Measurements from ENCODE around the gene THAP8.

The THAP8 gene

DNA sequence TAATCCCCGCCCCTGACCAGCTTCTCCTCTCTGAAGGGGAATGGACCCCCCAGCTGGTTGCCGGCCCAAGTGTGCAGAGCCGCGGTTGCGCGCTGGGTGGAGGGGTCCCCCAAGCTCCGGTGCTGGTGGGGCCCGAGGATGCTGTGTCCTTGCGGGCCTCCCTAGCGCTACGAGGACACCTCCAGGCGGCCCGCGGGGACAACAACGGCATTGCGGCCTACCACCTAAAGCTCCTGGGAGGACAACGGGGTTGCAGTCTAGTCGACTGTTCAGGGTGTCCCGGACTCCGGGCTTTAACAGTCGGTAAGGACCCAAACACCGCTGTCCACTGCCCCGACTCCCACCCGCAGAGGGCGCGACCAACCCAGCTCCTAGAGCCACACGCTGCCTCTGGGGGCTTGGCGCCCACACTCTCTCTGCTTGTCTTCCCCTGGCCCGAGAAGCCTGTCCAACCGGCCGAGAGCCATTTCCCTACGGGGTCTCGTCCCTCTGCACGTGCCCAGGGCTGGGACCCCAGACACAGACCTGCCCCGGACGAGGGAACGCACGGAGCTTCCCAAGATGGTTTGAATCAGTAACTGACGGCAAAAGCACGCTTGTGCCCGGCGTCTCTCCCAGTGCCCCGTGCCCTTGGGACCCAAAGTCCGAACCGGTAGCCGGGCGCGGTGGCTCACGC, 60.0 kb downstream of the THAP8 start:
- DNase-seq (ENCODE audit: insufficient read length, low spot score): no peak
- TF ChIP-seq CTCF (IDR thresholded peaks at IDR 0.05; ENCODE audit: insufficient read depth, missing control alignments): no peak
- FAIRE-seq: no peak

DNA sequence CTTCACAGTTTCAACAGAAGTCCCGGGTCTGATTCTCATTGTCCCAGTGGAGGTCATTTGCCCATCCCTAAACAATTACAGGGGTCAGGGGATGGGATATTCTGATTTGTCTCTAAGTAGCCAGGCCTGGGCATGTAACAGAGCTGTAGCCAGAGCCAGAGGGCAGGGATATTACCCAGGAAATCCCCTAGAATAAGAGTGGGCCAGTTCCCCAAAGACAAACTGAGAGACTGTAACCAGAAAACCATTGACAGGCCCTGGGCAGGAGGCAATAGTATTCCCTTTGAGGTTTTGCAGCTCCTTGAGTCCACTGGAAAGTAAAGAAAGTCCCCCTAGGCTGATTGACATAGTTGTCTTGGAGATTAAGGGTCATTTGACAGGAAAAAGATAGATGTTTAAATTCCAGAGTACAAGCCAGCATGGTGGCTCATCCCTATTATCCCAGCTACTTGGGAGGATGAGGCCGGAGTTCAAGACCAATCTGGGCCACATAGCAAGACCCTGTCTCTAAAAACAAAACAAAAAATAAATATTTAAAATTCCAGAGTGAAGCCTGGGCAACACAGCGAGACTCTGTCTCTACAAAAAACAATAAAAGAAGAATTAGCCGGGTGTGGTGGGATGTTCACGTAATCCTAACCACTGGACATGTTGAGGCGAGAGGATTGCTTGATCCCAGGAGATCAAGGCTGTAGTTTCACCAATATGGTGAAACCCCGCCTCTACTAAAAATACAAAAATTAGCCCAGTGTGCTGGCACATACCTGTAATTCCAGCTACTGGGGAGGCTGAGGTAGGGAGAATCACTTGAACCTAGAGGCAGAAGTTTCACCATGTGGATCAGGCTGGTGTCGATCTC, 60.9 kb downstream of the THAP8 start:
- DNase-seq (ENCODE audit: insufficient read length, low spot score) (no peak), FAIRE-seq (no peak)
- TF ChIP-seq CTCF (IDR thresholded peaks at IDR 0.05; ENCODE audit: insufficient read depth, missing control alignments): no peak

DNA sequence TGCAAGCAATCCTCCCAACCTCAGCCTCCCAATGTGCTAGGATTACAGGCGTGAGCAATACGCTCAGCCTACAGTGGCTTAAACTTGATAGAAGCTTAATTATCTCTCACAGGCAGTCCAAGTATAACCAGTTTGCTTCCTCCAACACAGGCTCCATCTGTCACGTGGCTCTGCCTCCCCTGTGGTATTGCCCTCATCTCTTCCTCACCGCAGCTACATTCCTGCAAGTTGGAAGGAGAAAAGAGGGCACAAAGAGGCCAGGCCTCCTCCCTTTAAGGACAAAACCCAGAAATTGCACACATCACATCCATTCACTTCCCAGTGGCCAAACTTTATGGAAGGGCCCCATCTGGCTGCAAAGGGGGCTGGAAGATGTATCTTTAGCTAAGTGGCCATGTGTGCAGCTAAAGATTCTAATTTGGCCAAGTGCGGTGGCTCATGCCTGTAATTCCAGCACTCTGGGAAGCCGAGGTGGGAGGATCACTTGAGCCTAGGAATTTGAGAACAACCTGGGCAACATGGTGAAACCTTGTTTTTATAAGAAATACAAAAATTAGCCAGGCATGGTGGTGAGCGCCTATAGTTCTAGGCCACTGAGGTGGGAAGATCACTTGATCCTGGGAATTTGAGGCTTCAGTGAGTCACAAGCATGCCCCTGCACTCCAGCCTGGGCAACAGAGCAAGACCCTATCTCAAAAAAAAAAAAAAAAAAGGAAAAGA, 62.2 kb downstream of the THAP8 start:
- FAIRE-seq: no peak
- TF ChIP-seq CTCF (IDR thresholded peaks at IDR 0.05; ENCODE audit: insufficient read depth, missing control alignments): no peak

GRCh38 chr19:35990771-35991730, 63.0 kb downstream of the THAP8 start:
- FAIRE-seq (no peak), DNase-seq (ENCODE audit: insufficient read length, low spot score) (no peak)
- TF ChIP-seq CTCF (IDR thresholded peaks at IDR 0.05; ENCODE audit: insufficient read depth, missing control alignments): no peak

More for the DNA sequence above, 62.2 kb downstream of the THAP8 start:
- DNase-seq (ENCODE audit: insufficient read length, low spot score): no peak

DNA sequence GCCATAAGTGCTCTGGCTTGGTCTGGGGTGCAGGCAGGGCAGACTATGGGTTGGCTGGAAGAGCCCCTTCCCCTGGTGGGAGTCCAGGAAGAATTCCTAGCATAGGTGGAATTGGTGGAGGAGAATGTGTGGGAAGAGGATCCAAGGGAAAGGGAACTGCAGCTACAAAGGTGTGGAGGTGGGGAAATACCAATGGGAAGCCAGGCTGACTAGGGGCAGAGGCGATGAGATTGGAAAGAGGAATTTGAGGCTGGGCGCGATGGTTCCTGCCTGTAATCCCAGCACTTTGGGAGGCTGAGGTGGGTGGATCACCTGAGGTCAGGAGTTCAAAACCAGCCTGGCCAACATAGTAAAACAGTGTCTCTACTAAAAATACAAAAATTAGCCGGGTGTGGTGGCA, 63.9 kb downstream of the THAP8 start:
- FAIRE-seq (no peak), DNase-seq (ENCODE audit: insufficient read length, low spot score) (no peak)
- no peak for TF ChIP-seq CTCF (IDR thresholded peaks at IDR 0.05; ENCODE audit: insufficient read depth, missing control alignments)

- TF ChIP-seq CTCF (IDR thresholded peaks at IDR 0.05; ENCODE audit: insufficient read depth, missing control alignments): no peak
- FAIRE-seq (no peak), DNase-seq (ENCODE audit: insufficient read length, low spot score) (no peak)
Observed at GRCh38 chr19:35988824-35989223, 65.3 kb downstream of the THAP8 start.
